Body of pancreas (tissue), 4 donors: ENCODE measurements around the gene LIPC. TPM values are rescaled to one million over a fixed set of nuclear protein-coding genes. Genes with fewer than 3 reads are reported as not detected.

ENCODE experiments used
- ATAC-seq: fragments of 150-250 bp; one replicate; pipeline ENCODE4 v1.9.1; 2016
- DNase-seq, 4 donors: peaks; one replicate each; pipeline ENCODE4 v3.0.0-alpha.2; 2019
- H3K27ac ChIP-seq, 4 donors: fragments of 200-600 bp; sonication (generic); 1 replicate in 3 of 4; 2 replicates in 1 of 4; pipeline versions ENCODE4 v1.5.1 to v1.6.1; 2016 to 2019; ENCODE audit warnings: mild to moderate bottlenecking in 1 of 4, mixed read lengths in 1 of 4, moderate library complexity in 1 of 4
- H3K27me3 ChIP-seq, 2 donors: fragments of 200-600 bp; sonication (generic); one replicate each; pipeline ENCODE4 v1.6.0; 2016; ENCODE audit warnings: mild to moderate bottlenecking in 1 of 2
- H3K36me3 ChIP-seq, 2 donors: fragments of 200-600 bp; sonication (generic); replicated peaks in 1 of 2; 2 replicates each; pipeline ENCODE4 v1.5.1; 2016; ENCODE audit warnings: low read depth in 2 of 2; ENCODE audit not compliant: insufficient read depth in 1 of 2
- H3K4me1 ChIP-seq: fragments of 200-600 bp; sonication (generic); one replicate; pipeline ENCODE4 v1.6.0; 2016
- H3K4me3 ChIP-seq, 2 donors: fragments of 200-600 bp; sonication (generic); 1 replicate in 1 of 2; 2 replicates in 1 of 2; pipeline ENCODE4 v1.5.1; 2016 to 2019
- H3K9me3 ChIP-seq, 3 donors: fragments of 200-600 bp; sonication (generic); 1 replicate in 2 of 3; 2 replicates in 1 of 3; pipeline ENCODE4 v1.5.1; 2016
- CTCF ChIP-seq, 7 experiments: fragments of 450-650 bp in 4 of 7; fragments of 200-600 bp in 3 of 7; sonication (generic) in 3 of 7; IDR thresholded peaks; one replicate each; pipeline ENCODE4 v1.5.1; 2016 to 2019; ENCODE audit warnings: antibody characterized with exemption in 7 of 7
- POLR2A ChIP-seq, 3 donors: fragments of 450-650 bp; IDR thresholded peaks; one replicate each; pipeline ENCODE4 v1.6.1; 2016; ENCODE audit warnings: antibody characterized with exemption in 3 of 3, mild to moderate bottlenecking in 2 of 3
- WGBS, 2 donors: methylation state at CpG; one replicate each; pipeline ENCODE4 v1.1.5; 2017; 5-methylcytosine and 5-hydroxymethylcytosine counted together
- intact Hi-C: fragments of 100-400 bp; cut with DNase I; formaldehyde crosslinking; loops from one replicate; pipeline ENCODE4 v1.15.1; 2023
- total RNA-seq, 2 donors: library from RNA; depleted of rRNA; stranded (reverse); fragments of >200 nt; gene quantifications; one replicate each; pipeline ENCODE4 v1.1.0, GENCODE V29; 2016

The LIPC gene
- total RNA-seq, 2 donors from 2014 or later: 1.6 to 2.3 TPM

GRCh38 chr15:58498821-58499580 is 67.2 kb downstream of the LIPC start:
- Histone ChIP-seq H3K4me3 (no peak overlapping the region), H3K9me3 (no peaks in the 10 kb centered on the region), H3K36me3 (no peaks in the 10 kb centered on the region), H3K27ac (no peak overlapping the region), H3K4me1 (no peaks in the 10 kb centered on the region), H3K27me3 (no peaks in the 10 kb centered on the region)
- TF ChIP-seq POLR2A (IDR thresholded peaks at IDR 0.05) (no peak), CTCF (IDR thresholded peaks at IDR 0.05) (no peak)
- no peak for ATAC-seq
- intact Hi-C loops: no loop called here
- DNase-seq: no peak
- 77 to 85% methylated on average over 7 to 8 of the region's 8 CpGs for WGBS, 2 donors

- TF ChIP-seq CTCF (IDR thresholded peaks at IDR 0.05) (no peak), POLR2A (IDR thresholded peaks at IDR 0.05) (no peak)
- DNase-seq (no peak), ATAC-seq (no peak)
- Histone ChIP-seq H3K4me1 (no peaks in the 10 kb centered on the region), H3K27ac (no peak overlapping the region), H3K9me3 (no peaks in the 10 kb centered on the region), H3K36me3 (no peaks in the 10 kb centered on the region), H3K27me3 (no peaks in the 10 kb centered on the region), H3K4me3 (no peak overlapping the region)
- intact Hi-C loops: no loop called here
- 90 to 94% methylated on average over 4 of the region's 4 CpGs for WGBS, 2 donors
Measured at GRCh38 chr15:58501006-58501405, 69.2 kb downstream of the LIPC start.

GRCh38 chr15:58501636-58502188 is 69.9 kb downstream of the LIPC start:
- H3K27ac ChIP-seq: no peak overlapping the region
- no peak for DNase-seq
- TF ChIP-seq CTCF (IDR thresholded peaks at IDR 0.05) (no peak), POLR2A (IDR thresholded peaks at IDR 0.05) (no peak)
- H3K4me1 ChIP-seq: no peaks in the 10 kb centered on the region
- ATAC-seq: no peak
- H3K27me3 ChIP-seq: no peaks in the 10 kb centered on the region
- WGBS, 2 donors: 89% methylated on average over 4 of the region's 4 CpGs
- no peak overlapping the region for H3K4me3 ChIP-seq
- no peaks in the 10 kb centered on the region for H3K9me3 ChIP-seq
- intact Hi-C loops: no loop called here
- H3K36me3 ChIP-seq: no peaks in the 10 kb centered on the region

GRCh38 chr15:58503139-58504027 is 71.6 kb downstream of the LIPC start:
- Histone ChIP-seq H3K4me1 (no peaks in the 10 kb centered on the region), H3K27me3 (no peaks in the 10 kb centered on the region), H3K9me3 (no peaks in the 10 kb centered on the region), H3K36me3 (no peaks in the 10 kb centered on the region), H3K4me3 (no peak overlapping the region), H3K27ac (no peak overlapping the region)
- ATAC-seq (no peak), DNase-seq (no peak)
- WGBS, 2 donors: 86 to 93% methylated on average over 4 to 6 of the region's 6 CpGs
- TF ChIP-seq POLR2A (IDR thresholded peaks at IDR 0.05) (no peak), CTCF (IDR thresholded peaks at IDR 0.05) (no peak)
- intact Hi-C loops: no loop called here
